Fibroblast of skin of scalp (primary cell): Measurements from ENCODE around the gene LAMTOR4. TPM values are rescaled to one million over a fixed set of nuclear protein-coding genes. Genes with fewer than 3 reads are reported as not detected.

Experiments
- DNase-seq: peaks from one replicate; pipeline ENCODE4 v3.0.0-alpha.2; 2013
- polyA plus RNA-seq, 2 experiments: library from polyadenylated mRNA; unstranded; fragments of 120-200 nt; gene quantifications; one replicate each; pipeline ENCODE4 v1.2.1, GENCODE V29; 2013; ENCODE audit not compliant: insufficient read length in 2 of 2

Gene LAMTOR4
- polyA plus RNA-seq (2013, experiment 1 of 2; ENCODE audit: insufficient read length) = 77.1 TPM
- 71.3 TPM for polyA plus RNA-seq (2013, experiment 2 of 2; ENCODE audit: insufficient read length)

- peak; percentile 99 for DNase-seq
Measured at GRCh38 chr7:100148559-100149328, at the start of gene LAMTOR4. Gene LAMTOR4 (plus strand): TSS chr7:100148918. CDS start chr7:100148973, 55 bp downstream.

DNA sequence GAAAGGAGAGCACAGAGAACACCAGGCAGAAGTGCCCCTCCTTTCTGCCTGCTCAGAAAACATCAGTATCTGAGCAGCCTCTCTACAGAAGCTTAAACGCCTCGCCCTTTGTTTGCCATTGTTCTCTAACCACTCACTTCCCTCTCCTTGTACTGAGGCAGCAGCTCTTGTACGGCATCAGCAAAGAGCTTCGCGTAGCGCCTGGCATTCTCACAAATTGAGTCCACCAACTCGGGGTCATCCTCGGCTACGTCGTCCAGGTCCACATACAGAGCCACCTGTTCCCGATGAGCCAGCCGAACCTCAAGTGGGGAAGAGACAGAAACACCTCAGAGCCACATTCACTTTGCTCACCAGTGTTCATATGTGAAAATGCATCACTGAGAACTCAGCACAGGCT is 49.3 kb upstream of the LAMTOR4 start:
- DNase-seq = no peak

DNA sequence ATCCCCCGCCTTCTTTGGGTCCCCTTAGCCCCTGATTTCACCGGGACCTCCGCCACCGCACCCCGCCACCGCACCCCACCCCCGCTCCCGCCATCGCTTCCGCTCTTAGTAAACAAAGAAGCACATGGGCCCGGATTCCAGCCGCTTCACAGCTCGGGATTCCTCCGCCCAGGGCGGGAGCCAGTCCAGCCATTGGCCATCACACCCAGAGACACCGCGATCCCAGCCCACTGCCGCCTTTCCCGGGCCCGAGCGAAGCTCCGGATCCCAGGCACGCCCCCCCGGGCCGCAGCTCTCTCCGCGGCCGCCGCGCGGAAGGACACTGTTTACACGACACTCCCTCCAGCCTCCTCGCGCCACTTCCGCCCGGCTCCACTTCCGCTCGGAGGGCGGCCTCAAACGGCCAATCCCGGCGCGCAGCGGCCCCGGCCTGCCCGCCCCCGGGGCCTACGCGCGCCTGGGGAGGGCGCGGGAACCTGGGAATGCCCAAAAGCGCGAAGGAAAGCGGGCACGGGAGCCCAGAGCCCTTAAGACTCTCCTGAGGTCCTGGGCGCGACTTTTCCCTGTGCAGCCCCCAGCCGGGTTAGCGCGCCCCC is 48.2 kb upstream of the LAMTOR4 start:
- DNase-seq = peak; percentile 98

DNA sequence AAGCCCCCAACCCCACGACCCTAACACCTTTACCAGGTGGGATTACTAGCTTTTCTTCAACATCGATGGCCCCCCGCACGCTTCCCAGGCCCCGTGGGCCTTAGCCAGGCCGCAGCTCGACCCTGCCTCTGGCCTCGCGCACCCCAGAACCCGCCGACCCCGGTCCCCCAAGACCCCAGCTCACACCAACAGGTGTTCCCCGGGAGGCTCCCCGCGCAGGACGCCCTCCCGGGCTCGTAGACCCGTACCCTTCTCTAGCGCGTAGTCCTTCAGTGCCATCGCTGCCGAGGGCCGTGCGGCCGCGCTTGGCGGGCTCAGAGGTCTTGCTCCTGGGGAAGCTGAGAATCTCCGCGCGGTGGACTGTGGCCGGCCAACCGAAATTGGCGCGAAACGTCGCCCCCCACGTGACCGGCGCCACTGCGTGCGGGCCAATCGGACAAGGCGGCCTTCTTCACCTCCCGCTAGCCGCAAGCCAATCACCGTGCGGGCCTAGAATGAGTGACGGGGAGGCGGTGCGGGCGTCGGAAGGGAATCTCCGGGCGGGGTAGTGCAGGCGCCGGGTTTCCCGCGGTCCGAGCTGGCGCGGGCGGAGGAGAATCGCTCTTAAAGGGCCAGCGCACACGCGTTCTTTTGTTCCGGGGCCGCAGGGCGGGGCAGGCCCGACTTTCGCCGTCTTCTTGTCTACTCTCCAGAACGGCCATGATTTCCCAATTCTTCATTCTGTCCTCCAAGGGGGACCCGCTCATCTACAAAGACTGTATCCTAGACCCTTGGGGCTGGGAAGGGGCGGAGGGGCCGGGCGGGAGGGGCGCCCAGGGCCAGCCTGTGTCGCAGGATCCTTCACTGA is 47.5 kb upstream of the LAMTOR4 start, which contains the start of the genes AP4M1 and MCM7:
AP4M1 (plus strand) TSS at position 628 of the 847 bp plus-strand sequence; CDS start at position 700, 72 bp downstream.
MCM7 (minus strand) TSS at position 382 of the 847 bp plus-strand sequence; CDS start at position 279, 103 bp downstream.
- peak; percentile 100 for DNase-seq

DNA sequence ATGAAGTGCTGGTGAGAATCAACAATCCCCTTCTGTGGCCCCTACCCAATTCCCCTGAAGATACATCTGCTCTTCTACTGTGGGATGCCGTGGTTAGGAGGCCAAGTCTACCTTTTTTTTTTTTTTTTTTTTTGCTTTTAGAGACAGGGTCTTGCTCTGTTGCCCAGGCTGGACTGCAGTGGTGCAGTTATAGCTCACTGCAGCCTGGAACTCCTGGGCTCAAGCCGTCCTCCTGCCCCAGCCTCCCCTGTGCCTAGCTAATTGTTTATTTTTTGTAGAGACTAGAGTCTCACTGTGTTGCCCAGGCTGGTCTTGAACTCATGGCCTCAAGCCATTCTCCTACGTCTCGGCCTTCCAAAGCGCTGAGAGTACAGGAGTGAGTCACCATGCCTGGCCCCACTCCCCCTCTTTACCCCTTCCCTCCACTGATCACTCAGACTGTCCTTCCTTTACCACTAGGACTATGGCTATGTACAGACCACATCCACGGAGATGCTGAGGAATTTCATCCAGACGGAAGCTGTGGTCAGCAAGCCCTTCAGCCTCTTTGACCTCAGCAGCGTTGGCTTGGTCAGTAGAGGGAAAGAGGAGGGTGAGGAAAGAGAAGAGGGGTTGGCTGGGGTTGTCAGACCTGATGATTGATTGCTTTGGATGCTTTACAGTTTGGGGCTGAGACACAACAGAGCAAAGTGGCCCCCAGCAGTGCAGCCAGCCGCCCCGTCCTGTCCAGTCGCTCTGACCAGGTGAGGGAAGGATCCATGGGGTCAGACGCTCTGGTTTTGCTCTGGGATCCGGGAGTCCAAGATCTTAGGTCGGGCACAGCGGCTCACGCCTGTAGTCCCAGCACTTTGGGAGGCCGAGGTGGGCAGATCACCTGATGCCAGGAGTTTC is 45.5 kb upstream of the LAMTOR4 start:
- DNase-seq = peak; percentile 15

GRCh38 chr7:100105534-100105933 is 43.2 kb upstream of the LAMTOR4 start:
- no peak for DNase-seq

- no peak for DNase-seq
Measured at GRCh38 chr7:100106633-100107032, 42.1 kb upstream of the LAMTOR4 start.

- no peak for DNase-seq
Measured at GRCh38 chr7:100107125-100107737, 41.5 kb upstream of the LAMTOR4 start.

- DNase-seq = no peak
Measured at GRCh38 chr7:100107890-100108289, 40.8 kb upstream of the LAMTOR4 start.

DNA sequence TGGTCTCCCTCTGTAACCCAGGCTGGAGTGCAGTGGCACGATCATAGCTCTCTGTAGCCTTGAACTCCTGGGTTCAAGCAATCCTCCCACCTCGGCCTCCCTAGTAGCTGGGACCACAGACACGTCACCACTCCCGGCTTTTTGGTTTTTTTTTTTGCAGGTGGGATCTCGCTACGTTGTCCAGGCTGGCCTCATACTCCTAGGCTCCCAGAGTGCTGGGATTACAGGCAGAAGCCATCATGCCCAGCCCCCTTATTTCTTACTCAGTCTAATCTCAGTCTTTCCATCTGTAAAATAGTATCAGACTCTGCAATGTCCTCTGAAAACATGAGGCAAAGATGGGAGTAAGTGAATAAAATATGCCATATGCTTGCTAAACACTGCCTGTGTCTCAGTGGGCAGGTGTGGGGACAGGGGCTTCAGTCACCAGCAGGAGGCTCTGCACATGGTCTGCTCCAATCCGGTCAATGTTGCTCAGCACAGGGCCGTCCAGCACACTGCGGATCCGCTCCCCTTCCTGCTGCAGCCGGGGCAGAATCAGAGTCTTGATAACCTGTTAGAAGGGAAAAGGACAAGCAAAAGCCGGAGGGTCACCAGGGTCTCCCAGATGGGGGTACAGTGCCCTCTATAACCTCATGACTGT is 39.1 kb upstream of the LAMTOR4 start:
- no peak for DNase-seq

- no peak for DNase-seq
Measured at GRCh38 chr7:100111156-100111555, 37.6 kb upstream of the LAMTOR4 start.

DNA sequence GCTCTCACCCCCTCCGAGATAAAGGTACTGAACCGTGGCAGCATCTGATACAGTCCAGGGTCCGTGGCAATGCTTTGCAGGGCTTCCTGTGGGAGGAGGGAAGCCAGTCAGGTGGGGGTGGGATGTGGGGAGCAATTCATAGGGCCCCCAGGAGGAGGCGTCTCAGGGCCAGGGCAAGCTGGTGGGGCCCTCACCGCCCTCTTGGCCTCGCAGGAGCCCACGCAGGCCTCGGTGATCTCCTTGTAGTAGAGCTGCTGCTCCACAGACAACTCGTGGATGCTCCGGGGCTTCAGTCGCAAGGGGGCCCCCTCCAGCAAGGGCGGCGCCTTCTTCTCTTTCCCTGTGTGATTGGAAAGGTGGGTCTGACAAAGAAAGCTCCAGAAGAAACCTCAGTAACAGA is 36.8 kb upstream of the LAMTOR4 start:
- no peak for DNase-seq

- no peak for DNase-seq
Measured at GRCh38 chr7:100115026-100115425, 33.7 kb upstream of the LAMTOR4 start.

- DNase-seq = no peak
Measured at GRCh38 chr7:100118388-100119071, 30.2 kb upstream of the LAMTOR4 start.

GRCh38 chr7:100119072-100119969 is 29.4 kb upstream of the LAMTOR4 start, which contains the start of the genes CNPY4 and TAF6:
Gene CNPY4 (plus strand): TSS chr7:100119634. CDS start chr7:100119745, 111 bp downstream.
Gene TAF6 (minus strand): TSS chr7:100119358. CDS start chr7:100114209, 5,149 bp downstream.
- peak; percentile 94 for DNase-seq

GRCh38 chr7:100119970-100120732 is 28.6 kb upstream of the LAMTOR4 start:
- peak; percentile 70 for DNase-seq

GRCh38 chr7:100120733-100121036 is 28.0 kb upstream of the LAMTOR4 start:
- DNase-seq = no peak

DNA sequence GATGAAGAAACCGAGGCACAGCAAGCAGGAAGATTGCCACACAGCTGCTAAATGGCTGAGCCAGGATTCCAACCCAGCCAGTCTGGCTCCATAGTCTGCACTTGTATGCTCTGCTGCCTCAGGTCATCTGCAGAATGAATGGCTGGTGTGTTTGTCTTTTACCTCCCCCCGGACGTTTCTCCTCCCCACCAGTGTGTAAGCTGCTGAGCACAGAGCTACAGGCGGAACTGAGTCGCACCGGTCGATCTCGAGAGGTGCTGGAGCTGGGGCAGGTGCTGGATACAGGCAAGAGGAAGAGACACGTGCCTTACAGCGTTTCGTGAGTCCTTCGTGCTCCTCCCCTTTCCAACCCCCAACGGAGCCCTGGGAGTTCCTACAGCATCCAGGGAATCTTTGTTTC is 26.7 kb upstream of the LAMTOR4 start:
- DNase-seq = no peak
